ENCODE measurements around the gene PLAA.

The PLAA gene

DNA sequence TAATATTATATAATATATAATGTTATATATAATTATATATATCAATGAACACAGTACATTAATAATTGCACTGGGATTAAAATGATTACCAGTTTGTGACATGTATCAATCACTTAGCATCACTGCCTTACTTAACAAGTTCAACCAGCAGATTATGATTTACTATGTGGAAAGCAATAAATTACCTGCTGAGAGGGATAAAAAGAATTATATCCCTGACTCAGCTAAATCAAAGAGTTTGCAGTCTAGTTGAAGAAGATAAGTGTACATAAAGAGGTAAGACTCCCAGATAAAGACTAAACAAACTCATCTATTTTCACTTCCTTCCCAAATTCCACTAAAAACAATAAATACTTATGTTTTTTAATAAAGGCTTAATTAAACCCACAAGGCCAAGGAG is 11.2 kb downstream of the PLAA start:
- no peak overlapping the region for H3K4me3 ChIP-seq (ENCODE audit: low read length)
- DNase-seq (ENCODE audit: low read depth): no peak
- TF ChIP-seq, protein P1, sequence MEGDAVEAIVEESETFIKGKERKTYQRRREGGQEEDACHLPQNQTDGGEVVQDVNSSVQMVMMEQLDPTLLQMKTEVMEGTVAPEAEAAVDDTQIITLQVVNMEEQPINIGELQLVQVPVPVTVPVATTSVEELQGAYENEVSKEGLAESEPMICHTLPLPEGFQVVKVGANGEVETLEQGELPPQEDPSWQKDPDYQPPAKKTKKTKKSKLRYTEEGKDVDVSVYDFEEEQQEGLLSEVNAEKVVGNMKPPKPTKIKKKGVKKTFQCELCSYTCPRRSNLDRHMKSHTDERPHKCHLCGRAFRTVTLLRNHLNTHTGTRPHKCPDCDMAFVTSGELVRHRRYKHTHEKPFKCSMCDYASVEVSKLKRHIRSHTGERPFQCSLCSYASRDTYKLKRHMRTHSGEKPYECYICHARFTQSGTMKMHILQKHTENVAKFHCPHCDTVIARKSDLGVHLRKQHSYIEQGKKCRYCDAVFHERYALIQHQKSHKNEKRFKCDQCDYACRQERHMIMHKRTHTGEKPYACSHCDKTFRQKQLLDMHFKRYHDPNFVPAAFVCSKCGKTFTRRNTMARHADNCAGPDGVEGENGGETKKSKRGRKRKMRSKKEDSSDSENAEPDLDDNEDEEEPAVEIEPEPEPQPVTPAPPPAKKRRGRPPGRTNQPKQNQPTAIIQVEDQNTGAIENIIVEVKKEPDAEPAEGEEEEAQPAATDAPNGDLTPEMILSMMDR (conservative IDR thresholded peaks at IDR 0.05; ENCODE audit: low read depth, low read length): no peak

DNA sequence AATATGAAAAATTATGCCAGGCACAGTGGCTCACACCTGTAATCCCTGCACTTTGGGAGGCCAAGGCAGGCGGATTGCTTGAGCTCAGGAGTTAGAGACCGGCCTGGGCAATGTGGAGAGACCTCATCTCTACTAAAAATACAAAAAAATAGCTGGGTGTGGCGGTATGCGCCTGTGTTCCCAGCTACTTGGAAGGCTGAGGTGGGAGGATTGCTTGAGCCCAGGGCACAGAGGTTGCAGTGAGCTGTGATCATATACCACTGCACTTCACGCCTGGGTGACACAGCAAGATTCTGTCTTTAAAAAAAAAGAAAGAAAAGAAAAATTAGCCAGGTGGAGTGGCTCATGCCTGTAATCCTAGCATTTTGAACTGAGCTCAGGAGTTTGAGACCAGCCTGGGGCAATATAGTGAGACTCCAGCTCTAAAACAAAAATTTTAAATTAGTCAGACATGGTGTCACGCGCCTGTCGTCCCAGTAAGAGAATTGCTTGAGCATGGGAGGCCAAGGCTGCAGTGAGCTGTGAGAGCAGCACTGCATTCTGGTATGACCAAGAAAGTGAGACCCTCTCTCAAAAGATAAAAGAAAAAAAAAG is 18.0 kb downstream of the PLAA start:
- H3K4me3 ChIP-seq (ENCODE audit: low read length): no peak overlapping the region
- no peak for DNase-seq (ENCODE audit: low read depth)
- TF ChIP-seq, protein P1 (conservative IDR thresholded peaks at IDR 0.05; ENCODE audit: low read depth, low read length): no peak

DNA sequence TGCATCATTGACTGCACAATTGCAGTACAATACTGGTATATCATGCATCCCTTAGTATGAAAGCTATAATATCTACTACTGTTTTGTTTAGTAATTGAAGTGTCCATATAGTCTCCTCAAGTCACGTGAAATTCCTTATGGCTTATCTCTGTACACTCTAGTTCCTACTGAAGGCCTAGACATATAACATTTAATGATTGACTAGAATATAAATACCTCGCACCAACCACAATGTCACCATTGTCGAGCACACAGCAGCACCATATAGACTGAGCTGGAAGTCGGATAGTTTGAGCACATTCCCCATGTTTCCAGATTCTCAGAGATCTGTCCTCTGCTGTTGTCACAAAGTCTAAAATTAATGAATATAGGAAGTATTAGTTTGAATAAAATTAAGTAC is 21.4 kb downstream of the PLAA start:
- TF ChIP-seq, protein P1 (conservative IDR thresholded peaks at IDR 0.05; ENCODE audit: low read depth, low read length): no peak
- no peak overlapping the region for H3K4me3 ChIP-seq (ENCODE audit: low read length)
- no peak for DNase-seq (ENCODE audit: low read depth)

DNA sequence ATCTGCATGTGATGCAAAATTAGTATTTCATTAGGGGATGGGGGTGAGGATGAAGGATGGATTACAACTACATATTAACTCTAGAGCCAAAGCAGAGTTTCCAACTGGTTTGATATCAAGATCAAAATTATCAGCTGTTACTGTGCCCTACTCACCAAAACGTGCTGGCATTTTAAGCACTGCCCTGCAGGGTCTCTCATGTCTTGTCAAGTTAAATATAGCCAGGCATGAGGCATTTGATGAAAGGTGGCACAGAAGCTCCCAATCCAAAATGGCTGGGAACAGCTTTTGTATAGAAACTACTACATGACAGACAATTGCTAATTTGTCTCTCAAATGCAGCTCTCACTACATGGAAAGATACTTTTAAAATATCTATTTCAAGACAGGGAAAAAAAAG is 27.3 kb downstream of the PLAA start:
- no peak overlapping the region for H3K4me3 ChIP-seq (ENCODE audit: low read length)
- TF ChIP-seq, protein P1 (conservative IDR thresholded peaks at IDR 0.05; ENCODE audit: low read depth, low read length): no peak
- no peak for DNase-seq (ENCODE audit: low read depth)

DNA sequence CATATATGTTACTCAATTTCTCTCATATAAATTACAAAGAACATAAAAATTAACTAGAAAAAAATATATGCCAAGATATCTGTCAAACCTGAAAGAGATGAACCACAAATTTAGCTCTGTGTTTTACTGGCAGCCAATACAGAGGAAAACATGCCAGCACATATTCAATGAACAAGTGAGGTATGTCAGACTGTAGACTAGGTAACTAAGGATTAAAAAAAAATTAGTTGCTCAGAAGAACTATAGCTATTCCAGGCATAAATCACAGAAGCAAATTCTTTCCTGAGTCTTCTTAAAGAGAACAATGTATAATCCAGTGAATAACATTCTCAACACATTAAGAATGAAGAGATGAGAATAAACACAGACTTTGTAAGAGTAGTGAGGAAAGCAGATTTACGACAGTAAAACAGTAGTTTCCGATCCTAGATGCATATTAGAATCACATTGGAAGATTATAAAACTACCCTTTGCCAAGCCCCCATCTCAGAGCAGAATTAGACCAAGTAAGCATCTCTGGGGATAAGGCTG is 33.8 kb downstream of the PLAA start:
- H3K4me3 ChIP-seq (ENCODE audit: low read length): no peak overlapping the region
- no peak for DNase-seq (ENCODE audit: low read depth)
- TF ChIP-seq, protein P1 (conservative IDR thresholded peaks at IDR 0.05; ENCODE audit: low read depth, low read length): no peak

DNA sequence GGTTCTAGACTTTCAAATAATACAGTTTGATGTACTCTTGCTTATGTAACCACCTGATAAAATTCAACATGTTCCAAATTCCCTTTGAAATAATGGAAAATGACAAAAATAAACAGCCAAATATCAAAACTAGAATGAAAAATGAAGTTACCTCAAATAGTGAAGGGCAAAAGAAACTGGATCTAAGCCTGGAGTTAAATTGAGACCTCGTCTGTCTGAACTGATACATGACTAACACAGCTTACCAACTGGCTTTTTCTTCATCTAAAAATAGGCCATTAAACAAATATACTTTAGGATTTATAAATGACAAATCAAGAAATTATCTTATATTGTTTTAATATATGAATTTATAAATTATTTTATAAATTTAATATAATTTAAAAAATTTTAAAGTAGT is 42.4 kb downstream of the PLAA start:
- H3K4me3 ChIP-seq (ENCODE audit: low read length): no peak overlapping the region
- no peak for DNase-seq (ENCODE audit: low read depth)
- TF ChIP-seq, protein P1 (conservative IDR thresholded peaks at IDR 0.05; ENCODE audit: low read depth, low read length): no peak

DNA sequence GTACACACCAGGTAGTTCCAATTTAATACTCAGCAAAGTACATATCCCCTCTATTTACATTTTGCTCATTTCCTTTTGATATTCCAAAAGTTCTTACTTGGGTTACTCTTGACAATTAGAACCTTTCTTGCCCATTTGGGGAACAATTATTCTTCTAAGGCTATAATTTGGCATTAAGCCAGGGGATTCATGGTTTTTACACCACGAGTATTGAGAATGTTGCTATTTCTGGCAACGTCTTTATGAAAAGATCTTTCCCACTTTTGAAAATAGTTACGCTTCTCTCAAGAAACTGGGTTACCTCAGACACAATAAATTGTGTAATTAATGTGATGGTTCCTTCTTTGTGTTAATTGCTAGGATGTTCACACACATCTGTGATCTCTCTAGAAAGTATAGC is 43.0 kb downstream of the PLAA start:
- TF ChIP-seq, protein P1 (conservative IDR thresholded peaks at IDR 0.05; ENCODE audit: low read depth, low read length): no peak
- no peak for DNase-seq (ENCODE audit: low read depth)
- no peak overlapping the region for H3K4me3 ChIP-seq (ENCODE audit: low read length)
